ENCODE measurements around the gene EXOSC6.

- TF ChIP-seq CTCF (IDR thresholded peaks at IDR 0.05) (no peak), POLR2A (IDR thresholded peaks at IDR 0.05) (no peak)
Measured at GRCh38 chr16:70255574-70255973, 3.8 kb upstream of the EXOSC6 start.

Data from tibial nerve (tissue), 3 donors.